Measurements from ENCODE around the gene SUDS3.

Gene SUDS3

GRCh38 chr12:118447181-118447580 is 70.8 kb downstream of the SUDS3 start:
- DNase-seq (ENCODE audit: low read depth) = no peak

DNA sequence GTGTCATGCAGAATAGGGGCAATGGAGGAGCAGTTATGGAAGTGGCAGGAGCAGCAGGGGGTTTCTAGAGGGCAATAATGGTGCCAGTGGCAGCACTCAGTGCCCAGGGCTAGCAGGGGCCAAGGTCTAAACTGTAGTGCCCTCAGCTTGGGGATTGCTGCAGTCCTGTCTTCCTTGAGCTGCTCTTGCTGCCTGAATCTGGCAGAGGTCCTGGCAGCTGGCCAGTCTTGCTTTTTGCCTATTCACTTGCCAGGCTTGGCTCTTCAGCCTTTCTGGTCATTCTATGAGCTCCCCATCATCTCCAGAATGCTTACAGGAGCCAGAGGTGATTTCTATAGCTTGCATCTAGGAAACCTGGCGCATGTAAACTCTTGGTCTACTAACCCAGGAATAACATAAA is 72.0 kb downstream of the SUDS3 start:
- no peak for DNase-seq (ENCODE audit: low read depth)

DNA sequence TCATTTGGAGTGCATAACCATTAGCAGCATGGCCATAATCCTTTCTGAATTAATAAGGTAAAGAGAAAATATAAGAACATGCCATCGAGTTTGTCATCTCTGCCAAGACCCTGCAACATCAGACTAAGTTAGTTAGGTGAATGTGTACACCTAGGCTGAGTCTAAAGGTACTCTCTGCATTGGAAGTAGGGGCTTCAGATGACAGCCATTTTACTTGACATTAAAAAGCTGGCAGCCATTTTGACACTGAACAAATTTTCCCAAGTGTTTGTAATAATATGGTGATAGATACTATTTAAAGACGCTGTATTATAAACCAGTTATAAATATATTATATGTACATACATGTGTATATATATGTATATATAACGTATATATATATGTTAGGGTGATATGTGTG is 79.0 kb downstream of the SUDS3 start:
- DNase-seq (ENCODE audit: low read depth) = no peak

DNA sequence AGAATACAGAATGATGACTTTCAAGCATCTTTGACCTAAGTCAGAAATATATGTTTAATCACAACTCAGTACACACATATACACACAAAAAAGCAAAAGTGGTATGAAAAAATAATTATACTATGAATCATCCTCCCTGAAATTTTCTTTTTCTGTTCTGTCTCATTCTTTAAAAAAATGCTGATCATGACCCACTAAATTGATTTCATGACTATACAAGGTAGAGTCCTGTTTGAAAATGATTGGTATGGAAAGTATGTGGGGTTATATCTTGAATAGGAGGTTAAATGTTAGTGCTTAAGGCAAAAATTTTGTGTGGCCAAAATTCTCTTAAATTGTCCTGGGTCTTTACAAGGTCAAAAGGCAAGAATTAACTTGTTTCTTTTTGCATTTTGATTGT is 80.4 kb downstream of the SUDS3 start:
- no peak for DNase-seq (ENCODE audit: low read depth)

DNA sequence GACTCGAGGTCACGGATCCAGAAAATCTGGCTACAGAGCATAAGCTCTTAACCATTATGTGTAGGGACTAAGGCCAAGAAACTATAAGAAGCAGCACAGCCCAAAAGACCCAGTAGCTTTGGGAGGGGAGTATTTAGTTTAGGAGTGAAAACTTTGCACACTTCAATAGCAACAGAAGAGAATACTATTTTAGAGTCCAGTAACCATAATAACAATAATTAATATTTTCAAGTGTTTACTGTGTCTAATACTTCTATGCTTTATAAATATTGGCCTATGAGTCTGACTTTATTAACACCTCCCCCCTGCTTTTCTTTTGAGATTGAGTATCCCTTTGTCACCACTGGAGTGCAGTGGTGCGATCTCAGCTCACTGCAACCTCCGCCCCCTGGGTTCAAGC is 82.8 kb downstream of the SUDS3 start:
- DNase-seq (ENCODE audit: low read depth) = no peak

GRCh38 chr12:118463677-118464076 is 87.3 kb downstream of the SUDS3 start:
- DNase-seq (ENCODE audit: low read depth) = no peak

GRCh38 chr12:118465706-118466105 is 89.4 kb downstream of the SUDS3 start:
- no peak for DNase-seq (ENCODE audit: low read depth)
